ENCODE results near the gene UBE2R2. TPM values are rescaled to one million over a fixed set of nuclear protein-coding genes. Genes with fewer than 3 reads are reported as not detected.
"Not testable (repeated sequence)": the region's sequence is repeated elsewhere in the genome, so short reads cannot be mapped to it uniquely, and the experiment has no call there.

UBE2R2 gene
- total and polyA plus RNA-seq, 10 of the 15 experiments (the other 5 are each of a cell fraction or from before 2014, with no cell fraction given), result 7.2 to 32.8 (median 17.2) TPM

DNA sequence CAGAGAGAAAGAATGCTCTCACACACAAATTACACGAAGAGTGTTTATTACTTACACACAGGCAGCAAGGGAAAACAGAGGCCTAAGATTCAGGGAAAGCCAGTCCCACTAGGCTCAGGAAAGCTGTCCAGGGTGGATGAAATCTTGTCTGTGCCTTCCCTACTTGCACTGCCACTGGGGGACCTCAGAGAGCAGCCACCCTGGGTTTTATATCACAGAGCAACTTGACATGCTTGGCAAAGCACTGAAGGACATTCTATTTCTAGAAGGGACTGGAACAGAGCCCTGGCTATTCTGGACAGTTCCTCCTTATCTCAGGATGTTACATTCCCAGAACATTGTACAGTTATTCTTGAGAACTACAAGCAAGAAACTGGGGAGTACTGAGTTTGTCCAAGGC is 29.1 kb upstream of the UBE2R2 start:
- FAIRE-seq (no peak), ATAC-seq (peak; percentile 28; the same call in 1 of the 3 replicates), DNase-seq (ENCODE audit: low read depth, low spot score) (no peak)
- Histone ChIP-seq H4K20me1 (ENCODE audit: control insufficient read depth, insufficient read depth) (no peaks in the 10 kb centered on the region), H3K4me1 (ENCODE audit: control insufficient read depth, insufficient read depth, low read length) (no peaks in the 10 kb centered on the region), H2AFZ (ENCODE audit: control insufficient read depth, low read depth, low read length) (no peak overlapping the region), H3K27me3 (replicated peaks in 1 of 2; ENCODE audit: control insufficient read depth in 2 of 2, insufficient read depth in 2 of 2, low read length in 1 of 2) (no peaks in the 10 kb centered on the region), H3K36me3 (ENCODE audit: control insufficient read depth in 2 of 2, insufficient read depth in 2 of 2, low read length in 1 of 2) (no peaks in the 10 kb centered on the region), H3K4me3 (no peak overlapping the region), H3K9me3 (replicated peaks; ENCODE audit: control insufficient read depth, insufficient read depth, low read length) (no peaks in the 10 kb centered on the region), H3K4me2 (ENCODE audit: control insufficient read depth, insufficient read depth) (no peak overlapping the region), H3K79me2 (ENCODE audit: control insufficient read depth, insufficient read depth, low read length) (no peaks in the 10 kb centered on the region), H3K27ac (ENCODE audit: control insufficient read depth, insufficient read depth) (no peak overlapping the region), H3K9ac (ENCODE audit: control insufficient read depth, insufficient read depth, low read length) (no peak overlapping the region)
- ChIA-PET POLR2A (interaction anchor here (1.3 kb wide), 1 partner anchor 25 kb away, joined by 3 read pairs; no protein-coding TSS in a partner anchor), RAD21 (ENCODE audit: unreplicated experiment) (no interaction called here), SMC1A (ENCODE audit: uncharacterized antibody, unreplicated experiment) (no interaction called here), CTCF (interaction anchor here (0.8 to 2.6 kb wide), 5 partner anchors 9 to 71 kb away, joined by 3 to 16 read pairs (median 4); no protein-coding TSS in a partner anchor)
- 33% methylated on average over 1 of the region's 1 CpG for WGBS (ENCODE audit: insufficient coverage, insufficient replicate concordance, low lambda C conversion rate, missing lambda C conversion rate)
- intact Hi-C loops (cut with micrococcal nuclease; ENCODE audit: unreplicated experiment), result no loop called here
- BruUV-seq (replicated peaks), result no TSS peak
- in situ Hi-C loops (cut with MboI), result no loop called here
- TF ChIP-seq, protein P1, sequence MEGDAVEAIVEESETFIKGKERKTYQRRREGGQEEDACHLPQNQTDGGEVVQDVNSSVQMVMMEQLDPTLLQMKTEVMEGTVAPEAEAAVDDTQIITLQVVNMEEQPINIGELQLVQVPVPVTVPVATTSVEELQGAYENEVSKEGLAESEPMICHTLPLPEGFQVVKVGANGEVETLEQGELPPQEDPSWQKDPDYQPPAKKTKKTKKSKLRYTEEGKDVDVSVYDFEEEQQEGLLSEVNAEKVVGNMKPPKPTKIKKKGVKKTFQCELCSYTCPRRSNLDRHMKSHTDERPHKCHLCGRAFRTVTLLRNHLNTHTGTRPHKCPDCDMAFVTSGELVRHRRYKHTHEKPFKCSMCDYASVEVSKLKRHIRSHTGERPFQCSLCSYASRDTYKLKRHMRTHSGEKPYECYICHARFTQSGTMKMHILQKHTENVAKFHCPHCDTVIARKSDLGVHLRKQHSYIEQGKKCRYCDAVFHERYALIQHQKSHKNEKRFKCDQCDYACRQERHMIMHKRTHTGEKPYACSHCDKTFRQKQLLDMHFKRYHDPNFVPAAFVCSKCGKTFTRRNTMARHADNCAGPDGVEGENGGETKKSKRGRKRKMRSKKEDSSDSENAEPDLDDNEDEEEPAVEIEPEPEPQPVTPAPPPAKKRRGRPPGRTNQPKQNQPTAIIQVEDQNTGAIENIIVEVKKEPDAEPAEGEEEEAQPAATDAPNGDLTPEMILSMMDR (IDR thresholded peaks at IDR 0.05 in 2 of 3, conservative IDR thresholded peaks at IDR 0.05 in 1 of 3; ENCODE audit: control insufficient read depth in 2 of 3, extremely low read depth in 1 of 3, insufficient read depth in 1 of 3, low read depth in 3 of 3, low read length in 3 of 3), result peak in 2 of 3 experiments; percentile 11 to 14; a peak in 2 of 6 replicates
- TF ChIP-seq, protein P2, sequence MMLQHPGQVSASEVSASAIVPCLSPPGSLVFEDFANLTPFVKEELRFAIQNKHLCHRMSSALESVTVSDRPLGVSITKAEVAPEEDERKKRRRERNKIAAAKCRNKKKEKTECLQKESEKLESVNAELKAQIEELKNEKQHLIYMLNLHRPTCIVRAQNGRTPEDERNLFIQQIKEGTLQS (IDR thresholded peaks at IDR 0.05; ENCODE audit: borderline replicate concordance, extremely low read depth, low read depth, low read length), result no peak

DNA sequence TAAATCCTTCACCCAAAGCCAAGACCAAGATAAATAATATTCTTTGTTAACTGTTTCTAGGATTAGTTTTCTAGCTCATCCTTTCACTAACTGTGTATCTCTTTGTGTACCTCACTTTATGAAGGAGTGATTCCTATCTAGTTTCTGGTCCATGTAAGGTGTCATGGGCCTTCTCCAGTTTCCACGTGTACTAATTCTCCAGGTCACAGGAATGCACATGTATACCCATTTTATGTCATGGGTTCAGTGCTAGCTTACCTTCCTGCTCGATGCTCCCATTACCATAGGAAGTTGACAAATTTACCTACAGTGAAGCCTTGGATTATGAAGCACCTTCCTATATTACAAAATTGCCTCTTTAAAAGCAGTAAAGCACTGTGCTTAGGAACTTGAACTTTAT is 27.5 kb upstream of the UBE2R2 start:
- H3K4me1 ChIP-seq (ENCODE audit: control insufficient read depth, insufficient read depth, low read length); H3K36me3 ChIP-seq (ENCODE audit: control insufficient read depth in 2 of 2, insufficient read depth in 2 of 2, low read length in 1 of 2); H3K4me3 ChIP-seq; H3K79me2 ChIP-seq (ENCODE audit: control insufficient read depth, insufficient read depth, low read length); RAD21 ChIA-PET (ENCODE audit: unreplicated experiment); H3K9ac ChIP-seq (ENCODE audit: control insufficient read depth, insufficient read depth, low read length); H4K20me1 ChIP-seq (ENCODE audit: control insufficient read depth, insufficient read depth); BruUV-seq (replicated peaks); ATAC-seq; H3K4me2 ChIP-seq (ENCODE audit: control insufficient read depth, insufficient read depth); H2AFZ ChIP-seq (ENCODE audit: control insufficient read depth, low read depth, low read length); DNase-seq (ENCODE audit: low read depth, low spot score); intact Hi-C loops (cut with micrococcal nuclease; ENCODE audit: unreplicated experiment); SMC1A ChIA-PET (ENCODE audit: uncharacterized antibody, unreplicated experiment); H3K9me3 ChIP-seq (replicated peaks; ENCODE audit: control insufficient read depth, insufficient read depth, low read length); H3K27ac ChIP-seq (ENCODE audit: control insufficient read depth, insufficient read depth); POLR2A ChIA-PET; H3K27me3 ChIP-seq (replicated peaks in 1 of 2; ENCODE audit: control insufficient read depth in 2 of 2, insufficient read depth in 2 of 2, low read length in 1 of 2); FAIRE-seq; in situ Hi-C loops (cut with MboI): not testable (repeated sequence)
- CTCF ChIA-PET, result interaction anchor here (1.7 kb wide), 1 partner anchor 18 kb away, joined by 5 read pairs; no protein-coding TSS in a partner anchor
- 28% methylated on average over 2 of the region's 2 CpGs for WGBS (ENCODE audit: insufficient coverage, insufficient replicate concordance, low lambda C conversion rate, missing lambda C conversion rate)

Data from GM12878 (cell line).